Nephron progenitor cell (in vitro differentiated cells): ENCODE data around the gene PMM2.

Experiments
- DNase-seq: peaks from one replicate; pipeline ENCODE4 v3.0.0; 2021
- H3K27ac Mint-ChIP-seq: 2 replicates; pipeline ENCODE4 v1.8.0; 2021; ENCODE audit warnings: mild to moderate bottlenecking, moderate library complexity, mixed read lengths
- H3K27me3 Mint-ChIP-seq: 2 replicates; pipeline ENCODE4 v1.8.0; 2021; ENCODE audit warnings: mild to moderate bottlenecking, low read depth, mixed read lengths; ENCODE audit not compliant: poor library complexity
- H3K36me3 Mint-ChIP-seq: 2 replicates; pipeline ENCODE4 v1.8.0; 2021; ENCODE audit warnings: low read depth, mixed read lengths
- H3K4me1 Mint-ChIP-seq: 2 replicates; pipeline ENCODE4 v1.8.0; 2021; ENCODE audit warnings: mixed read lengths
- H3K4me3 Mint-ChIP-seq: 2 replicates; pipeline ENCODE4 v1.8.0; 2021; ENCODE audit warnings: mild to moderate bottlenecking, moderate library complexity, mixed read lengths
- H3K9me3 Mint-ChIP-seq: 2 replicates; pipeline ENCODE4 v1.8.0; 2021; ENCODE audit warnings: mild to moderate bottlenecking, moderate library complexity, mixed read lengths
- CTCF ChIP-seq: fragments of 200-600 bp; sonication (generic); IDR thresholded peaks from 2 replicates; pipeline ENCODE4 v1.5.0; 2021; ENCODE audit warnings: antibody characterized with exemption

The PMM2 gene

GRCh38 chr16:8788578-8789172, 9.0 kb upstream of the PMM2 start:
- peaks cover 14% of the 10 kb centered on the region for H3K4me1 Mint-ChIP-seq
- no peak for DNase-seq
- peaks cover 4% of the 10 kb centered on the region for H3K36me3 Mint-ChIP-seq

GRCh38 chr16:8795091-8795490, 2.5 kb upstream of the PMM2 start:
- Mint-ChIP-seq H3K27me3 (peaks cover 6% of the 10 kb centered on the region), H3K27ac (no peak overlapping the region), H3K9me3 (no peaks in the 10 kb centered on the region), H3K4me3 (no peak overlapping the region), H3K36me3 (no peaks in the 10 kb centered on the region), H3K4me1 (peaks cover 44% of the 10 kb centered on the region)
- no peak for TF ChIP-seq CTCF
- no peak for DNase-seq

More at GRCh38 chr16:8788578-8789172, 9.0 kb upstream of the PMM2 start:
- Mint-ChIP-seq H3K4me3 (no peak overlapping the region), H3K27ac (no peak overlapping the region), H3K27me3 (peaks cover 3% of the 10 kb centered on the region), H3K9me3 (no peaks in the 10 kb centered on the region)
- no peak for TF ChIP-seq CTCF

GRCh38 chr16:8795818-8796217, 1.8 kb upstream of the PMM2 start:
- Mint-ChIP-seq H3K4me1 (peaks cover 44% of the 10 kb centered on the region), H3K36me3 (no peaks in the 10 kb centered on the region), H3K9me3 (no peaks in the 10 kb centered on the region), H3K27ac (no peak overlapping the region), H3K27me3 (peaks cover 6% of the 10 kb centered on the region), H3K4me3 (peak overlapping the region; percentile 93)
- DNase-seq = no peak
- TF ChIP-seq CTCF = no peak

- Mint-ChIP-seq H3K4me3 (peak overlapping the region; percentile 93), H3K27me3 (peaks cover 6% of the 10 kb centered on the region), H3K36me3 (peaks cover 2% of the 10 kb centered on the region), H3K4me1 (peaks cover 43% of the 10 kb centered on the region), H3K9me3 (no peaks in the 10 kb centered on the region), H3K27ac (peak overlapping the region; percentile 96)
- TF ChIP-seq CTCF = no peak
- no peak for DNase-seq
Observed at GRCh38 chr16:8796469-8797363, 923 bp upstream of the PMM2 start.

GRCh38 chr16:8798174-8798527, 512 bp downstream of the PMM2 start:
- DNase-seq = no peak
- H3K36me3 Mint-ChIP-seq = peaks cover 14% of the 10 kb centered on the region
- H3K9me3 Mint-ChIP-seq = no peaks in the 10 kb centered on the region
- H3K4me3 Mint-ChIP-seq = peak overlapping the region; percentile 93
- peak overlapping the region; percentile 81 for H3K27ac Mint-ChIP-seq
- peaks cover 5% of the 10 kb centered on the region for H3K27me3 Mint-ChIP-seq
- H3K4me1 Mint-ChIP-seq = peaks cover 39% of the 10 kb centered on the region
- TF ChIP-seq CTCF = no peak
